HUES6 (cell line): ENCODE data around the gene OCEL1.

Source experiments
- H3K27ac ChIP-seq: 2 replicates; pipeline ENCODE4 v1.7.0; 2013; ENCODE audit warnings: low read depth, mild to moderate bottlenecking, low read length, inconsistent platforms
- H3K27me3 ChIP-seq: 2 replicates; pipeline ENCODE4 v1.6.1; 2013; ENCODE audit warnings: low read length; ENCODE audit not compliant: control insufficient read depth, insufficient read depth
- H3K36me3 ChIP-seq: 2 replicates; pipeline ENCODE4 v1.6.1; 2013; ENCODE audit warnings: low read length; ENCODE audit not compliant: control insufficient read depth, insufficient read depth
- H3K4me1 ChIP-seq: 2 replicates; pipeline ENCODE4 v1.6.1; 2013; ENCODE audit warnings: low read length; ENCODE audit not compliant: control insufficient read depth, insufficient read depth
- H3K4me3 ChIP-seq: 2 replicates; pipeline ENCODE4 v1.5.1; 2013; ENCODE audit warnings: low read depth, low read length
- H3K9ac ChIP-seq: one replicate; pipeline ENCODE4 v1.6.1; 2013; ENCODE audit warnings: mild to moderate bottlenecking, low read length
- H3K9me3 ChIP-seq: 2 replicates; pipeline ENCODE4 v1.6.1; 2013; ENCODE audit warnings: low read depth, low read length; ENCODE audit not compliant: control insufficient read depth, insufficient read depth

Gene OCEL1

GRCh38 chr19:17211547-17212446, 14.2 kb upstream of the OCEL1 start:
- H3K9me3 ChIP-seq, result no peaks in the 10 kb centered on the region
- H3K9ac ChIP-seq, result no peak overlapping the region
- no peak overlapping the region for H3K4me3 ChIP-seq
- H3K4me1 ChIP-seq, result peaks cover 17% of the 10 kb centered on the region
- H3K36me3 ChIP-seq, result peaks cover 24% of the 10 kb centered on the region
- H3K27me3 ChIP-seq, result no peaks in the 10 kb centered on the region
- no peak overlapping the region for H3K27ac ChIP-seq

DNA sequence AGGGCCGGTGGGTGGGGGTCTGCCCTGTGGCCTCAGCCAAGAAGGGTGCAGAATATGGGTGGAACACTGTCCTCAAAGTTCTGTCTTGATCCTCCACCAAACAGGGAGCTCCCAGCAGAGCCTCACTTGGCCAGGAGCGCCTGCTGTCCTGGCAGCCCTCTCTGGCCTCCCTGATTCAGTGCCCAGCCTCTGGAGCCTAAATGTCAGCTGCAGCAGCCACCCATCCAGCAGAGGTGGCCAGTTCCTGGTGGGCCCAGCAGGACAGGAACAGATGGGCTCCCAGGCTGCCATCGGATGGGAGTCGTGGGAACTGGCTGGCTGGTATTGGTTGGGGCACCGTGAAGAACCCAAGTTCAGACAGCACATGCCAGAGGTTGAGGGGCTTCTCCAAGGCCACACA, 12.7 kb upstream of the OCEL1 start:
- Histone ChIP-seq H3K27me3 (no peaks in the 10 kb centered on the region), H3K9ac (no peak overlapping the region), H3K4me3 (no peak overlapping the region), H3K36me3 (peaks cover 32% of the 10 kb centered on the region), H3K27ac (no peak overlapping the region), H3K9me3 (no peaks in the 10 kb centered on the region), H3K4me1 (peaks cover 17% of the 10 kb centered on the region)

- Histone ChIP-seq H3K36me3 (peaks cover 39% of the 10 kb centered on the region), H3K9ac (peak overlapping the region; percentile 94), H3K4me1 (peaks cover 12% of the 10 kb centered on the region), H3K27me3 (no peaks in the 10 kb centered on the region), H3K27ac (peak overlapping the region; percentile 94), H3K9me3 (no peaks in the 10 kb centered on the region), H3K4me3 (peak overlapping the region; percentile 85)
Observed at GRCh38 chr19:17214508-17215126, 11.4 kb upstream of the OCEL1 start.

GRCh38 chr19:17215127-17215971, 10.7 kb upstream of the OCEL1 start, which contains the start of gene USE1:
Gene USE1 (plus strand): TSS chr19:17215357. CDS start chr19:17215406, 49 bp downstream.
- H3K4me3 ChIP-seq, result peak within 1 kb of the TSS; percentile 85
- peak within 1 kb of the TSS; percentile 94 for H3K27ac ChIP-seq
- peak within 1 kb of the TSS; percentile 94 for H3K9ac ChIP-seq
- peaks cover 36% of the 10 kb centered on the region for H3K36me3 ChIP-seq
- H3K9me3 ChIP-seq, result no peaks in the 10 kb centered on the region
- peaks cover 11% of the 10 kb centered on the region; the same call in 1 of the 2 replicates for H3K4me1 ChIP-seq
- no peaks in the 10 kb centered on the region for H3K27me3 ChIP-seq

DNA sequence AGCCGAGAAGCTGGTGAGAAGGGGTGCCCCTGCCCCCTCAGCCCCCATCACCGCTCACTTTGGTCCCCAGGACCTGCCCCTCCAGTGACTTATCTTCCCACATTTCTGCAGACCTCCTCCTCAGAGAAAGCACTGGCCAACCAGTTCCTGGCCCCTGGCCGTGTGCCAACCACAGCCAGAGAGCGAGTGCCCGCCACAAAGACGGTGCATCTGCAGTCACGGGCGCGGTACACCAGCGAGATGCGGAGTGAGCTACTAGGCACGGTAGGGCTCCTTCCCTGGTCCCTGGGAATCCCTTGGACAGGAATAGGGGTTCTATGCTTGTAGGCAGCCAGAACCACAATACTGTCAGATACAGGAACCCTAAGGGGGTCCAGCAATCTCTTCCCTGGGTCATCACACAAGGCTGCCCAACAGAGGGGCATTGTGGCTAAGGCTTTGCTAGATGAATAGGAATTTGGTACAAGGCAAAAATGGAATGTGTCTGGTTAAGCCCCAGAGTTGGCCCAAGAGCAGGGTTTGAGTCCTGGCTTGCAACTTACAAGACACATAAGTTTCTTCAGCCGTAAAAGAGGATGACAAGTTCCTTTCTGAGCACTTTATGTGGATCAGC, 9.9 kb upstream of the OCEL1 start:
- Histone ChIP-seq H3K9ac (no peak overlapping the region), H3K4me1 (peaks cover 12% of the 10 kb centered on the region; the same call in 1 of the 2 replicates), H3K27ac (no peak overlapping the region), H3K4me3 (peak overlapping the region; percentile 85), H3K9me3 (no peaks in the 10 kb centered on the region), H3K36me3 (peaks cover 31% of the 10 kb centered on the region), H3K27me3 (no peaks in the 10 kb centered on the region)

- no peak overlapping the region for H3K4me3 ChIP-seq
- H3K36me3 ChIP-seq, result peaks cover 20% of the 10 kb centered on the region
- H3K27me3 ChIP-seq, result no peaks in the 10 kb centered on the region
- H3K9ac ChIP-seq, result no peak overlapping the region
- peaks cover 12% of the 10 kb centered on the region; the same call in 1 of the 2 replicates for H3K4me1 ChIP-seq
- H3K9me3 ChIP-seq, result no peaks in the 10 kb centered on the region
- H3K27ac ChIP-seq, result no peak overlapping the region
Observed at GRCh38 chr19:17219286-17219685, 6.7 kb upstream of the OCEL1 start.

DNA sequence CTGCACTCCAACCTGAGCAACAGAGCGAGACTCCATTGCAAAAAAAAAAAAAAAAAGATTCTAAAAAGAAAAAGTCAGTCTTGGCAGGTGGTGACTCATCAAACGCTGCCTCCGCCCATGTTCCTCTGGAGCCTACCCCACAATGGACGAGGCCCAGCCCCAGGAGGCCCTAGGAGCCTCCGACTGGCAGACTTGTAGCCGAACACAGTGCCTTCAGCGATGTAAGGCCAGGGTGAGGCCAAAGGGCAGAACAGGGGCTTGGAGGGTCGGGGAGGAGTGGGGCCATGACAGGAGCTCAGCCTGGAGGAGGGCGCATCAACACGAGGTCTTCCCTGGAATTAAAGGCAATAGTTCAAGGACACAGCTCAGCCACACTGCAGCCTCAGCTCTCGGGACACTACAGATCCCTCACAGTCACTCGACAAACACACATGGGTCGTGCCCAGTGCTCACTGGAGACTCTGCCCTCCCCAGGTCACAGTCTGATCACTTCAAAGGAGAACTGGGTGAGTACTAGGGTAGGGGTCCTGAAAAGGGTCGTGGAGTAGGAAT, 5.7 kb upstream of the OCEL1 start:
- no peak overlapping the region for H3K9ac ChIP-seq

GRCh38 chr19:17225053-17225452, 973 bp upstream of the OCEL1 start:
- peaks cover 9% of the 10 kb centered on the region for H3K36me3 ChIP-seq
- no peaks in the 10 kb centered on the region for H3K27me3 ChIP-seq
- H3K9me3 ChIP-seq, result no peaks in the 10 kb centered on the region
- no peak overlapping the region for H3K27ac ChIP-seq
- no peak overlapping the region for H3K9ac ChIP-seq
- H3K4me1 ChIP-seq, result peaks cover 7% of the 10 kb centered on the region; the same call in 1 of the 2 replicates
- H3K4me3 ChIP-seq, result peak overlapping the region; percentile 99; the same call in 1 of the 2 replicates

More for the DNA sequence above, 5.7 kb upstream of the OCEL1 start:
- Histone ChIP-seq H3K9me3 (no peaks in the 10 kb centered on the region), H3K4me3 (no peak overlapping the region), H3K4me1 (peaks cover 12% of the 10 kb centered on the region; the same call in 1 of the 2 replicates), H3K27me3 (no peaks in the 10 kb centered on the region), H3K36me3 (peaks cover 20% of the 10 kb centered on the region), H3K27ac (no peak overlapping the region)

DNA sequence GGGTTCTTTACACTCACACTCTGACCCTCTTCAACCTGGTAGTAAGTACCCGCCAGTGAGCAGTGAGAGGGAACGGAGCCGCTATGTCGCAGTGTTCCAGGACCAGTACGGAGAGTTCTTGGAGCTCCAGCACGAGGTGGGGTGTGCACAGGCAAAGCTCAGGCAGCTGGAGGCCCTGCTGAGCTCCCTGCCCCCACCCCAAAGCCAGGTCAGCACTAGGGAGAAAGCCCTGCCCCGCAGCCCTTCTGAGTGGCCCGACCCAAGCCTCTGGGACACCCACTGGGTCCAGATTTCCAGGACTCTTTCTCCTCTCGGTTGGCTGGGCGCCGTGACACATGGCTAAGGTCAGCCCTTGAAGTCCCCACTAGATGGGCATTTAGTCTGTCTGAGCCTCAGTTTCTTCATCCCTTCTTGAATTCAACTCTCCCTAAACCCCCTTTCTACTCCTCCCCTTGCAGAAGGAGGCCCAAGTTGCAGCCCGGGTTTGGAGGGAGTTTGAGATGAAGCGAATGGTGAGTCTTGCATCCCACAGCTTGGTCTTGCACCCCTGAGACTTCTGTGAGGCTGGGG, 1.9 kb downstream of the OCEL1 start:
- no peak overlapping the region for H3K4me3 ChIP-seq
- no peak overlapping the region for H3K9ac ChIP-seq
- H3K4me1 ChIP-seq, result peaks cover 4% of the 10 kb centered on the region; the same call in 1 of the 2 replicates
- peaks cover 29% of the 10 kb centered on the region for H3K36me3 ChIP-seq
- no peaks in the 10 kb centered on the region for H3K9me3 ChIP-seq
- no peak overlapping the region for H3K27ac ChIP-seq
- no peaks in the 10 kb centered on the region for H3K27me3 ChIP-seq

DNA sequence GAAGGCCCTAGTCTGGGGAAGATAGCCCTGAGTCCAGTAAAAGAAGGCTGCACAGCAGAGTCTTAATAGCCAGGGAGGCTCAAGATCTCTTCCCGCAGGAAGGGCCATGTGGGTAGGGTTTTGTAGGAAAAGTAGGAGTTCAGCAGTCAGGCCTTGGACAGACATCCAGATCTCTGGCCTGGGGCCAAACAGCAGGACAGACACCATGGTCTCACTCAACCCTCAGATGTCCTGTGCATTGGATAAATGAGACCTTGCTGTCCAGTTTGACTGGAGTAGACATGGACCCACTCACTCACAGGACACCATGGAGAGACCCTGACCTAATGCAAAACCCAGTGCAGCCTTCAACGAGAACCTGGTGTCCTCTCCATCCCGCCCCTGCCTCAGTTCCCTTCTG, 3.9 kb downstream of the OCEL1 start:
- Histone ChIP-seq H3K9me3 (no peaks in the 10 kb centered on the region), H3K9ac (no peak overlapping the region), H3K36me3 (peaks cover 44% of the 10 kb centered on the region), H3K27ac (no peak overlapping the region), H3K4me3 (no peak overlapping the region), H3K4me1 (peaks cover 10% of the 10 kb centered on the region), H3K27me3 (no peaks in the 10 kb centered on the region)
